Gastrocnemius medialis (tissue), 4 donors: ENCODE results near the gene TFDP1. TPM values are rescaled to one million over a fixed set of nuclear protein-coding genes. Genes with fewer than 3 reads are reported as not detected.

Experiments
- ATAC-seq, 2 donors: fragments of 150-250 bp; one replicate each; pipeline ENCODE4 v1.9.1; 2016
- DNase-seq, 2 donors: peaks; one replicate each; pipeline ENCODE4 v3.0.0-alpha.2; 2019
- H3K27ac ChIP-seq, 4 donors: fragments of 200-600 bp; sonication (generic); 1 replicate in 1 of 4; 2 replicates in 3 of 4; pipeline ENCODE4 v1.5.1; 2016 to 2018; ENCODE audit warnings: mild to moderate bottlenecking in 2 of 4, moderate library complexity in 1 of 4
- H3K27me3 ChIP-seq, 3 donors: fragments of 200-600 bp; sonication (generic) in 2 of 3; 1 replicate in 1 of 3; 2 replicates in 2 of 3; pipeline versions ENCODE4 v1.5.1 to v1.6.0; 2016 to 2019; ENCODE audit warnings: mild to moderate bottlenecking in 1 of 3, moderate library complexity in 1 of 3
- H3K36me3 ChIP-seq, 2 donors: fragments of 200-600 bp; sonication (generic) in 1 of 2; one replicate each; pipeline ENCODE4 v1.5.1; 2017 to 2018
- H3K4me1 ChIP-seq, 2 donors: fragments of 200-600 bp; sonication (generic) in 1 of 2; one replicate each; pipeline ENCODE4 v1.5.1; 2016 to 2017; ENCODE audit warnings: mild to moderate bottlenecking in 2 of 2
- H3K4me3 ChIP-seq, 4 donors: fragments of 200-600 bp; sonication (generic) in 3 of 4; 1 replicate in 1 of 4; 2 replicates in 3 of 4; pipeline ENCODE4 v1.5.1; 2016 to 2019; ENCODE audit warnings: mild to moderate bottlenecking in 2 of 4
- H3K9me3 ChIP-seq, 3 donors: fragments of 200-600 bp; sonication (generic) in 2 of 3; 1 replicate in 1 of 3; 2 replicates in 2 of 3; pipeline ENCODE4 v1.5.1; 2016 to 2019
- POLR2A ChIP-seq, 2 donors: fragments of 450-650 bp; IDR thresholded peaks; one replicate each; pipeline ENCODE4 v1.6.1; 2017; ENCODE audit warnings: antibody characterized with exemption in 2 of 2, mild to moderate bottlenecking in 2 of 2, moderate library complexity in 2 of 2
- in situ Hi-C, 4 donors: fragments of 200-750 bp; cut with MboI; loops; one replicate each; pipeline versions ENCODE4 v1.15.0 to v1.8.0; 2017; ENCODE audit warnings: low sequenced_read_pairs in 4 of 4
- intact Hi-C: fragments of 100-400 bp; cut with DNase I; formaldehyde crosslinking; loops from one replicate; pipeline ENCODE4 v1.15.1; 2023; ENCODE audit warnings: low total_unique reads
- total RNA-seq, 4 donors: library from RNA; depleted of rRNA; stranded (reverse); fragments of >200 nt; gene quantifications; one replicate each; pipeline versions ENCODE4 v1.1.0 to v1.2.3, GENCODE V29; 2016
- TF ChIP-seq, protein P1 (sequence below), 5 experiments: fragments of 450-650 bp in 3 of 5; fragments of 200-600 bp in 2 of 5; sonication (generic) in 2 of 5; IDR thresholded peaks in 4 of 5; conservative IDR thresholded peaks in 1 of 5; 1 replicate in 4 of 5; 2 replicates in 1 of 5; pipeline ENCODE4 v1.5.1; 2016 to 2019; ENCODE audit warnings: antibody characterized with exemption in 5 of 5, mild to moderate bottlenecking in 3 of 5, moderate library complexity in 3 of 5

TFDP1 gene
- total RNA-seq, 4 donors from 2014 or later, result 14.9 to 35.4 (median 29.1) TPM

DNA sequence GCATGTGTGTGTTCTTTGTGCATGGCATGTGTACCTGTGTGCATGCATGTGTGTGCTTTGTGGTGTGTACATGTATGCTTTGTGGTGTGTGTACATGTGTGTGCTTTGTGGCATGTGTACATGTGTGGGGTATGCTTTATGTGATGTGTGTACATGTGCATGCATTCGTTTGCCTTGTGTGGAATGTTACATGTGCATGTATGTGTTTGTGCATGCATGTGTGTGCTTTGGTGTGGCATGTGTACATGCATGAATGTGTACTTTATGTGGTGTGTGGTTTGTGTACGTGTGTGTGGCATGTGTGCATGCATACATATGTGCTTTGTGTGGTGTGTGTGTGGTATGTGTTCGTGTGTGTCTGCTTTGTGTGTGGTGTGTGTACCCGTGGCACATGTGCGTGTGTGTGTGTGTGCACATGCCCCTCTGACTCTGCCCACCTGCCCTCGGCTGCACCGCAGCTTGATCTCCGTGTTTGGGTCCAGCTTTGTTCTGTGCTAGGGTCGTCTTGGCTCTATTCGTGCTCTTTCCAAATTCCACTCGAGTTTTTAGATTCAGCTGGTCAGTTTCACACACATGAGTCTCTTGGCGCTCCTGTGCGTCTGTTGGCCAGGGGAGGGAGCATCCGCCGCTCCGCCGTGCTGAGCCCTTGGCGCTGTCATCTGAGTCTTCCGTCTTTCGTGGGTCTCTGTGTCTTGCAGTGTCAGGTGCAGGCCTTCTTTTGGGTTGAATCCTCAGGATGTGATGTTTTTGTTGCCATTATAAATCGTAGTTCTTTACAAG is 46.5 kb upstream of the TFDP1 start:
- Histone ChIP-seq H3K36me3 (peaks cover 0 to 10% of the 10 kb centered on the region in 2 donors), H3K27ac (no peak overlapping the region), H3K4me3 (no peak overlapping the region), H3K9me3 (no peaks in the 10 kb centered on the region), H3K4me1 (no peaks in the 10 kb centered on the region), H3K27me3 (no peaks in the 10 kb centered on the region)
- in situ Hi-C loops, result no loop called here
- TF ChIP-seq, protein P1, sequence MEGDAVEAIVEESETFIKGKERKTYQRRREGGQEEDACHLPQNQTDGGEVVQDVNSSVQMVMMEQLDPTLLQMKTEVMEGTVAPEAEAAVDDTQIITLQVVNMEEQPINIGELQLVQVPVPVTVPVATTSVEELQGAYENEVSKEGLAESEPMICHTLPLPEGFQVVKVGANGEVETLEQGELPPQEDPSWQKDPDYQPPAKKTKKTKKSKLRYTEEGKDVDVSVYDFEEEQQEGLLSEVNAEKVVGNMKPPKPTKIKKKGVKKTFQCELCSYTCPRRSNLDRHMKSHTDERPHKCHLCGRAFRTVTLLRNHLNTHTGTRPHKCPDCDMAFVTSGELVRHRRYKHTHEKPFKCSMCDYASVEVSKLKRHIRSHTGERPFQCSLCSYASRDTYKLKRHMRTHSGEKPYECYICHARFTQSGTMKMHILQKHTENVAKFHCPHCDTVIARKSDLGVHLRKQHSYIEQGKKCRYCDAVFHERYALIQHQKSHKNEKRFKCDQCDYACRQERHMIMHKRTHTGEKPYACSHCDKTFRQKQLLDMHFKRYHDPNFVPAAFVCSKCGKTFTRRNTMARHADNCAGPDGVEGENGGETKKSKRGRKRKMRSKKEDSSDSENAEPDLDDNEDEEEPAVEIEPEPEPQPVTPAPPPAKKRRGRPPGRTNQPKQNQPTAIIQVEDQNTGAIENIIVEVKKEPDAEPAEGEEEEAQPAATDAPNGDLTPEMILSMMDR (IDR thresholded peaks at IDR 0.05 in 4 of 5, conservative IDR thresholded peaks at IDR 0.05 in 1 of 5), result no peak
- TF ChIP-seq POLR2A (IDR thresholded peaks at IDR 0.05), result no peak
- ATAC-seq (no peak), DNase-seq (no peak)
- intact Hi-C loops, result no loop called here

DNA sequence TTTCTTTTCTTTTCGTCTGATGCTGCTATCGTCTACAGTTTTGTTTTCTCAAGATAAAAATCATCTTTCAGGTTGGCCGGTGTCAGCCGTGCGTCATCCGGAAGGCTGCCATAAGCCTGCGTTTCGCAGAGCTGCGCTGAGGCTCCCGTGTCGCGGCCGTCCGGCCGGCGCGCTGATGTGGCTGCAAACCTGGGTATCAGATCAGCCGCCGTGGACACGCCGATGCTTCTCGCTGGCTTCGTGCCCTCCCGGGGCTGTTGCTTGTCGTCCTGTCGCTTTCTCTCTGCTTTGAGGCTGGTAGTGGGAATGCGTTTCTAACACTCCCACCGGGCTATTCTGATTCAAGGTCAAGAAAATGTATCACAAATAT is 45.9 kb upstream of the TFDP1 start:
- Histone ChIP-seq H3K9me3 (no peaks in the 10 kb centered on the region), H3K36me3 (peaks cover 0 to 10% of the 10 kb centered on the region in 2 donors), H3K27ac (no peak overlapping the region), H3K4me1 (no peaks in the 10 kb centered on the region), H3K4me3 (no peak overlapping the region), H3K27me3 (no peaks in the 10 kb centered on the region)
- no peak for TF ChIP-seq POLR2A (IDR thresholded peaks at IDR 0.05)
- TF ChIP-seq, protein P1 (IDR thresholded peaks at IDR 0.05 in 4 of 5, conservative IDR thresholded peaks at IDR 0.05 in 1 of 5), result no peak
- ATAC-seq, result no peak
- intact Hi-C loops (no loop called here), in situ Hi-C loops (no loop called here)
- no peak for DNase-seq

DNA sequence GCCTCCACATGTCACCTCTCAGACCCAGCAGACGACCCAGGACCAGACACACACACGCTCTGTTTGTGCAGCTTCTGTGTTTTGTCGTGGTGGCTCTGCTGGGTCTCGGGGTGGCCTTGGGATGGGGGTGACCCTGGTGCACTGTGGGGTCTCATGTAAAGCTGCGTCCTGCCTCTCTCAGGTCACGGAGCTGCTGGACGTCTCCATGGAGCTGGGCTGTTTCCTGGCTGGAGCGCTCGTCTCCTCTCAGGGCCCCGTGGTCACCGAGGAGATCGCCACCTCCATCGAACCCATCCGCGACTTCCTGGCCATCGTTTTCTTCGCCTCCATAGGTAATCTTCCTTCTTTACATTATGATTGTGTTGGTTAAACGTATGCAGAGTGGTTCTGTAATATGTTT is 45.4 kb upstream of the TFDP1 start:
- peaks cover 0 to 10% of the 10 kb centered on the region in 2 donors for H3K36me3 ChIP-seq
- H3K27ac ChIP-seq, result no peak overlapping the region
- no peaks in the 10 kb centered on the region for H3K27me3 ChIP-seq
- in situ Hi-C loops, result no loop called here
- H3K9me3 ChIP-seq, result no peaks in the 10 kb centered on the region
- no peaks in the 10 kb centered on the region for H3K4me1 ChIP-seq
- no peak for DNase-seq
- intact Hi-C loops, result no loop called here
- no peak overlapping the region for H3K4me3 ChIP-seq
- no peak for ATAC-seq
- TF ChIP-seq POLR2A (IDR thresholded peaks at IDR 0.05), result no peak
- TF ChIP-seq, protein P1 (IDR thresholded peaks at IDR 0.05 in 4 of 5, conservative IDR thresholded peaks at IDR 0.05 in 1 of 5), result no peak

DNA sequence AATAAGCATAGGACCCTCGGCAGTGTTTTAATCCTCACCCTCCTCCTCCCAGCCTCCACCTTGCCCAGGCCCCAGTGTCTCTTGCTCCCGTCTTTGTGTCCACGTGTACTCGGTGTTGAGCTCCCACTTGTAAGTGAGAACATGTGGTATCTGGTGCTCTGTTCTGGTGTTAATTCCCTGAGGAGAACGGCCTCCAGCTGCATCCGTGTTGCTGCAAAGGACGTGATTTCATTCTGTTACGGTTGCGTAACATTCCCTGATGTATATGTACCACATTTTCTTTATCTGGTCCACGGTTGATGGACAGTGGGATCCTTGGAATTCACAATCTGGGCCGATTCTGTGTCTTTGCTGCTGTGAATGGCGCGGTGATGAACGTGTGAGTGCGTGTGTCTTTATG is 44.7 kb upstream of the TFDP1 start:
- Histone ChIP-seq H3K27me3 (no peaks in the 10 kb centered on the region), H3K4me1 (peaks cover 0 to under 1% of the 10 kb centered on the region in 2 donors), H3K4me3 (no peak overlapping the region), H3K36me3 (peaks cover 0 to 5% of the 10 kb centered on the region in 2 donors), H3K9me3 (no peaks in the 10 kb centered on the region), H3K27ac (no peak overlapping the region)
- TF ChIP-seq, protein P1 (IDR thresholded peaks at IDR 0.05 in 4 of 5, conservative IDR thresholded peaks at IDR 0.05 in 1 of 5), result no peak
- TF ChIP-seq POLR2A (IDR thresholded peaks at IDR 0.05), result no peak
- no peak for DNase-seq
- in situ Hi-C loops (no loop called here), intact Hi-C loops (no loop called here)
- ATAC-seq, result no peak
